CD4-positive, alpha-beta T cell treated with Interleukin-6 at 100 ng/mL for 8 hours (primary cell): ENCODE measurements around the gene ADAMTS16.

Experiments
- DNase-seq: peaks from one replicate; pipeline ENCODE4 v3.0.0-alpha.2; 2020; ENCODE audit warnings: mixed read lengths, low spot score

ADAMTS16 gene

GRCh38 chr5:5141625-5142525 lies 1.7 kb downstream of the ADAMTS16 start:
- DNase-seq = peak; percentile 41

- no peak for DNase-seq
Measured at GRCh38 chr5:5144441-5144840, 4.3 kb downstream of the ADAMTS16 start.

- no peak for DNase-seq
Measured at GRCh38 chr5:5145651-5146529, 5.8 kb downstream of the ADAMTS16 start.

- DNase-seq = no peak
Measured at GRCh38 chr5:5146530-5147160, 6.5 kb downstream of the ADAMTS16 start.

GRCh38 chr5:5149154-5149553 lies 9.0 kb downstream of the ADAMTS16 start:
- no peak for DNase-seq

GRCh38 chr5:5150667-5151066 lies 10.5 kb downstream of the ADAMTS16 start:
- DNase-seq = no peak

- DNase-seq = no peak
Measured at GRCh38 chr5:5154733-5155132, 14.6 kb downstream of the ADAMTS16 start.

GRCh38 chr5:5155617-5156016 lies 15.5 kb downstream of the ADAMTS16 start:
- DNase-seq = no peak

- DNase-seq = no peak
Measured at GRCh38 chr5:5156471-5157082, 16.4 kb downstream of the ADAMTS16 start.

GRCh38 chr5:5158472-5158895 lies 18.4 kb downstream of the ADAMTS16 start:
- no peak for DNase-seq

GRCh38 chr5:5159282-5160103 lies 19.4 kb downstream of the ADAMTS16 start:
- no peak for DNase-seq

- no peak for DNase-seq
Measured at GRCh38 chr5:5164163-5164562, 24.0 kb downstream of the ADAMTS16 start.

GRCh38 chr5:5165541-5166002 lies 25.4 kb downstream of the ADAMTS16 start:
- no peak for DNase-seq

- no peak for DNase-seq
Measured at GRCh38 chr5:5169466-5169865, 29.3 kb downstream of the ADAMTS16 start.

GRCh38 chr5:5178136-5178535 lies 38.0 kb downstream of the ADAMTS16 start:
- no peak for DNase-seq

GRCh38 chr5:5178580-5178979 lies 38.5 kb downstream of the ADAMTS16 start:
- DNase-seq = no peak

GRCh38 chr5:5179079-5179478 lies 38.9 kb downstream of the ADAMTS16 start:
- DNase-seq = no peak

- no peak for DNase-seq
Measured at GRCh38 chr5:5179597-5179996, 39.5 kb downstream of the ADAMTS16 start.

GRCh38 chr5:5181650-5182324 lies 41.7 kb downstream of the ADAMTS16 start:
- DNase-seq = no peak

GRCh38 chr5:5182508-5183188 lies 42.5 kb downstream of the ADAMTS16 start:
- DNase-seq = no peak
